SU-DHL-6 (cell line): ENCODE measurements around the gene INPP4A.

Source experiments
- CTCF ChIP-seq: fragments of 200-600 bp; sonication (generic); IDR thresholded peaks from one replicate; pipeline ENCODE4 v1.5.1; 2017; ENCODE audit warnings: antibody characterized with exemption, mild to moderate bottlenecking, low read length, moderate library complexity; ENCODE audit not compliant: insufficient read depth, poor library complexity, severe bottlenecking
- EZH2phosphoT487 ChIP-seq: fragments of 200-600 bp; sonication (generic), shearing (Covaris generic); conservative IDR thresholded peaks from 2 replicates; pipeline ENCODE4 v1.6.1; 2018; ENCODE audit warnings: mild to moderate bottlenecking, antibody characterized with exemption, low read length, moderate library complexity, mixed read lengths

- TF ChIP-seq CTCF (no peak), EZH2phosphoT487 (no peak)
Observed at GRCh38 chr2:98453531-98453930, 8.9 kb downstream of the INPP4A start.
